Caki2 (cell line): ENCODE results near the gene ADCY7. TPM values are rescaled to one million over a fixed set of nuclear protein-coding genes. Genes with fewer than 3 reads are reported as not detected.

Experiments
- DNase-seq: peaks from one replicate; pipeline ENCODE4 v3.0.0-alpha.2; 2015; ENCODE audit warnings: low read depth
- in situ Hi-C: cut with HindIII; loops from 2 replicates; pipeline ENCODE4 v1.10.0; 2016; ENCODE audit warnings: low sequenced_read_pairs, low pct_unique_long_range_greater_than_20kb, mixed read lengths
- total RNA-seq: library from RNA; depleted of rRNA; stranded (reverse); fragments of >200 nt; shearing (Covaris generic); gene quantifications from 2 replicates; pipeline ENCODE4 v1.2.3, GENCODE V29; 2014; ENCODE audit warnings: low replicate concordance

Gene ADCY7
- total RNA-seq, 1 experiment from 2014 or later: 30.2 TPM

- no peak for DNase-seq
- in situ Hi-C loops: no loop called here
These were observed 19.0 kb upstream of the ADCY7 start for GRCh38 chr16:50247123-50247905.

DNA sequence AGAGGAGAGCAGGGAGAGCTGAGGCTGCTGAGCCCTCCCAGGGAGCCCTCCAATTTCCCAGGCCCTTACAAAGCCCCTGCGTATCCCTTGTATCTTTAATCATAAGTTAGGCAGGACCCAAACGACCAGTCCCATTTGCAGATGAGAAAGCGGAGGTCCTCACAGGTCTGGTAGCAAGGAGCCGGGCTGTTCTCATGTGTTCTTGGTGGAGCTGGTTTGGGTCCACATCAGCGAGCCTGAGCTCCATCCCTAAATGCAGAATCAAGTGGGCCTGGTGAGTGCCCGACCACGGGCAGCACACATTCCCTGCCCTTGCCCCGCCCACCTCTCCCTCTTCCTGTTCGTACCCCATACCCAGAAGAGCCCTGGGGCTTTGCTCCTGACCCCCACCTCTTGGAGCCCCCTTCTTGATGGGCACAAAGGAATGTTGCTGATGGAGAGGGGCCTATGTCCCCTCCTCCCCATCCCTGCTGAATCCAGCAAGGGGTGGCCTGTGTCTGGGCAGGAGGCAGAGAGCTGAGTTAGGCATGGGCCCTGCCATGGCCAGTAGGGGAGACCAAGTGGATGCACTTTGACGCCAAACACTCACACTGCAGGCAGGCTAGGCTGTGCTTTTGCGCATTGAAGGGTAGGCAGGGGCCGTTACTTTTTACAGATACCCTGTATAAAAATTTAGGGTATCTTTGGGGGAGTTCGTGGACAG, 18.3 kb upstream of the ADCY7 start:
- in situ Hi-C loops: no loop called here
- no peak for DNase-seq

DNA sequence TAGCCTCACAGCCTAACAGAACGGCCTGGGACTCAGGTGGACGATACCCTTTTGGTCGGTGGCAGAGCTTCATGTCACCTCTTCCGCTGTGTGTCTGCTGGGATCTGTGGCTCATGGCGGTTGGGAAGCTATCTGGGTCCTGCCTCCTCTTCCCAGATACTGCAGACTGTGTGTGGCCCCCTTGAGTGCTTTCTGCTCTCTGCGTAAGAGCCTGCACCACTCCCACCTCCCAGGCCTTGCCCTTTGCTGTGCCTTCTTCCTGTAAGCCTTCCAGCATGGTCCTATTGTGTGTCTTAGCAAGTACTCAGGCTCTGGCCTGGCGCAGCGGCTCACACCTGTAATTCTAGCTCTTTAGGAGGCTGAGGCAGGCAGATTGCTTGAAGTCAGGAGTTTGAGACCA, 17.5 kb upstream of the ADCY7 start:
- in situ Hi-C loops: no loop called here
- DNase-seq: no peak

- in situ Hi-C loops: no loop called here
- peak; percentile 67 for DNase-seq
These were observed 14.8 kb upstream of the ADCY7 start for GRCh38 chr16:50251375-50252081.

DNA sequence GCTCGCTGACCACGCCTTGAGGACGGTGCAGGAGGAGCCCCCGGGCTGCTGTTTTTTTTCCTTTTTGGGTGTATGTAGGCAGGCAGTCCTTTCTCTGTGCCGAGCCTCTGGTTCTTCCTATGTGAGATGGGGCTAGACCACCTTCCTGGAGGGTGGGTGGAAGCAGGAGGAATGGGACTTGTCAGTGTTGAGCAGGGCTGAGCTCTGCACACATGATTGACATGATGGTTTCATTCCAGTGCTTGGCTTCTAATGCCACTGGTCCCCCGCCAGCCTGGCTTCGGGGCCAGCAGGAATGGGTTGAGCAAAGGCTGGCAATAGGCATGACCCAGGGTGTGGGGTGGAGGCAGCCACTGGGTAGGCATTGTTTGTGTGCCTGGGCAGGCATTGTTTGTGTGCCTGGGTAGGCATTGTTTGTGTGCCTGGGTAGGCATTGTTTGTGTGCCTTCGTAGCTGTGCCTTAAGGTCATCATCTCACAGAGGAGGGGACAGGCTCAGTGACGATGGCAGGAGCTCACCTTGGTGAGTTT, 14.2 kb upstream of the ADCY7 start:
- in situ Hi-C loops: no loop called here
- no peak for DNase-seq

DNA sequence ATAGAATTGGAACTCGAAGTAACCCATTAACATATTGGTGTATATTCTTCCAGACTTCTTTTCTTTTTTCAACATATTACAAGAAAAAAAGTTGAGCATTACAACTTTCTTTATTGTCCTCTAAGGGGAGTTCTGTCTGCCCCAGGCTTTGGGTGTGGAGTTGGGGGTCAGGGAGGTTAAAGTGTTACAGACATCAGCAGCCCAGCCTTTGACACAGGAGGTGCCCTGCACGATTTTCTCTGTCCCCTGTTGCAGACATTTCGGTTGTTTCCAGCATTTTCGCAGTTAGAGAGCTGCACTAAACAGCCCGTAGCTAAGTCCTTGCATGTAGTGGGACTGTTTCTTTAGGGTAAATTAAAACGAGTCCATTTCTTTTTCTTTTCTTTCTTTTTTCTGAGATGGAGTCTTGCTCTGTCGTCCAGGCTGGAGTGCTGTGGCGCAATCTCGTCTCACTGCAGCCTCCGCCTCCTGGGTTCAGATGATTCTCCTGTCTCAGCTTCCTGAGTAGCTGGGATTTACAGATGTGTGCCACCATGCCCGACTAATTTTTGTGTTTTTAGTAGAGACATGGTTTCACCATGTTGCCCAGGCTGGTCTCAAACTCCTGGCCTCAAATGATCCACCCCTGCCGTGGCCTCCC, 13.4 kb upstream of the ADCY7 start:
- in situ Hi-C loops: no loop called here

DNA sequence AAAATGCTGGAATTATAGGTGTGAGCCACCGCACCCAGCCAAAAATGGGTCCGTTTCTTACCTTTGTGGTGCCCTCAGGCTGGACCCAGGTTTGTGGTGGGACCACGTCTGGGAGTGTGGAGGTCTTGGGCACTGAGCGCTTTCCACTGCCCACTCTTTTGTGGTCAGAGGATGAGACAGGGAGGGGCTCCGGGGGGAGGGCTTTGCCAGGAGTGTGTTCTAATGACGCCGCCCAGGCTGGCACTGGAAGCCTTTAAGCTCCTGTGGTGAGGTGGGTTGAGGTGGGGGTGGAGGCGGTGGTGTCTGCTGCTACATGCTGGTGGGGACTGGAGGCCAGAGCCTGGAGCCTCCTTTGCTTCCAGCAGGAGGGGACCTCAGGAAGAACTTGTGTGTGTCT, 12.8 kb upstream of the ADCY7 start:
- DNase-seq: no peak
- in situ Hi-C loops: no loop called here

More for the DNA sequence above, 13.4 kb upstream of the ADCY7 start:
- no peak for DNase-seq

- in situ Hi-C loops: no loop called here
- DNase-seq: no peak
These were observed 12.3 kb upstream of the ADCY7 start for GRCh38 chr16:50254072-50254471.

GRCh38 chr16:50255538-50255937, 10.8 kb upstream of the ADCY7 start:
- in situ Hi-C loops: no loop called here
- DNase-seq: no peak

DNA sequence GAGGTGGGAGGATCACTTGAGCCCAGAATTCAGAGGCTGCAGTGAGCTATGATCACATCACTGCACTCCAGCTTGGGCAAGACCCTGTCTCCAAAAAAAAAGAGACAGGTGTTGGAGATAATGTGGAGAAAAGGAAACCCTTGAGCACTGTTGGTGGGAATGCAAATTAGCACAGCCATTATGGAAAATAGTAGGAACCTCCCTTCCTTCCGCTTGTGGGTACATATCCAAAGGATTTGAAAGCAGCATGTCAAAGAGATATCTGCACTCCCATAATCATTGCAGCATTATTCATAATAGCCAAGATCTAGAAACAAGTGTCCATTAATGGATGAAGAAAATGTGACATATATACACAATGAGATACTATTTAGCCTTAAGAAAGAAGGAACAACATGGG, 9.7 kb upstream of the ADCY7 start:
- DNase-seq: no peak
- in situ Hi-C loops: no loop called here

GRCh38 chr16:50257876-50258275, 8.5 kb upstream of the ADCY7 start:
- DNase-seq: no peak
- in situ Hi-C loops: no loop called here

- in situ Hi-C loops: no loop called here
- DNase-seq: no peak
These were observed 6.8 kb upstream of the ADCY7 start for GRCh38 chr16:50259334-50260205.

DNA sequence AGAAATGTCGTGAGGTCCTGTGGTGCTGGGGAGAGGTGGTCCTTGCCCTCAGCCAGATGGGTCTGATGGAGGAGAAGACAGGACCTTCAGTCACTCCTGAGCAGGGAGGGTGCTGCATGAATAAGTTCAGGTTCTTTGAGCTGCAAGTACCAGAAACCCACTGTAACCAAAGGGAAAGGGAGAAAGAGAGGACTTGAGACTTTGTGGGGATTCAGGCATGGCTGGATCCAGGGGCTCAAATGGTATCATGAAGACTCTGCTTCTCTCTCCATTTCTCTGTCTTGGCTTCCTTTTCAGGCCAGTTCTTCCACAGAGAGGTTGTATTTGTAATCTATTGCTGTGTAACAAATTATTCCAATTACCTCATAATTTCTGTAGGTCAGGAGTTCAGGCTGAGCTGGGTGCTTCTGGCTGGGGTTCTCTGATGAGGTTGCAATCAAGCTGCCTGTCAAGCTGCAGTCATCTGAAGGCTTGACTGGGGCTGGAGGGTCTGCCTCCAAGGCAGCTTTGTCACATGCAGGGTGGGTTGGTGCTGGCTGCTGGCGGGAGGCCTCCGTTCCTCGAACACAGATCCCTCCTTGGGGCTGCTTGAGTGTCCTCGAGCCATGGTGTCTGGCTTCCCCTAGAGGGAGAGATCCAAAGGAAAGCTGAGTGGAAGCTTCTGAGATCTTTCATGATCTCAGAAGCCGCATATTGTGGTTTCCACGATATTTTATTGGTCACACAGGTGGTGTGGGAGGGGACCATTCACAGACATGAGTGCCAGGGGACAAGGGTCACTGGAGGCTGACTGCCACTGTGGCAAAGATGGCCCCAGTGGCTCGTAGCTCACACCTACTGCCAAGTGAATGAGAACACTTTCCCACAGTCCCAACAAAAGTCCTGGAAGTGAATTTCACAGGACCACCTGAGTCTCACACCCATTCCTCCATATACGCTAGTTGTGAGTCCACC, 5.9 kb upstream of the ADCY7 start:
- no peak for DNase-seq
- in situ Hi-C loops: no loop called here

- in situ Hi-C loops: no loop called here
- no peak for DNase-seq
These were observed 5.1 kb upstream of the ADCY7 start for GRCh38 chr16:50261160-50261706.

- in situ Hi-C loops: no loop called here
- no peak for DNase-seq
These were observed 4.6 kb upstream of the ADCY7 start for GRCh38 chr16:50261707-50262235.
